Adrenal gland (tissue), 12 donors: ENCODE data around the gene GNAL. TPM values are rescaled to one million over a fixed set of nuclear protein-coding genes. Genes with fewer than 3 reads are reported as not detected.

ENCODE experiments used
- DNase-seq, 7 donors: peaks; one replicate each; pipeline ENCODE4 v3.0.0-alpha.2; 2019 to 2020
- H3K27ac ChIP-seq, 5 donors: fragments of 200-600 bp; sonication (generic) in 4 of 5; 1 replicate in 3 of 5; 2 replicates in 2 of 5; pipeline versions ENCODE4 v1.5.1 to v1.8.0; 2016 to 2020; ENCODE audit warnings: mild to moderate bottlenecking in 1 of 5
- H3K27me3 ChIP-seq: fragments of 200-600 bp; 2 replicates; pipeline ENCODE4 v1.8.0; 2021
- H3K36me3 ChIP-seq, 2 donors: fragments of 200-600 bp; replicated peaks in 1 of 2; 1 replicate in 1 of 2; 2 replicates in 1 of 2; pipeline versions ENCODE4 v1.5.1 to v1.8.0; 2018 to 2022
- H3K4me1 ChIP-seq, 2 donors: fragments of 200-600 bp; replicated peaks in 1 of 2; 1 replicate in 1 of 2; 2 replicates in 1 of 2; pipeline versions ENCODE4 v1.5.1 to v1.8.0; 2018 to 2021
- H3K4me3 ChIP-seq, 4 donors: fragments of 200-600 bp; sonication (generic) in 3 of 4; one replicate each; pipeline ENCODE4 v1.5.1; 2016 to 2018
- H3K9me3 ChIP-seq, 3 donors: fragments of 200-600 bp; sonication (generic) in 1 of 3; replicated peaks in 1 of 3; 1 replicate in 2 of 3; 2 replicates in 1 of 3; pipeline versions ENCODE4 v1.5.1 to v1.8.0; 2016 to 2021
- POLR2A ChIP-seq, 2 donors: fragments of 450-650 bp; IDR thresholded peaks; one replicate each; pipeline ENCODE4 v1.6.1; 2017; ENCODE audit warnings: antibody characterized with exemption in 2 of 2, mild to moderate bottlenecking in 2 of 2, moderate library complexity in 1 of 2
- WGBS, 4 donors: extraction: QIAGEN DNeasy Blood & Tissue Kit in 2 of 4; methylation state at CpG; one replicate each; pipeline versions ENCODE4 v1.1.5 to v1.1.7; 2013 to 2017; 5-methylcytosine and 5-hydroxymethylcytosine counted together
- intact Hi-C, 2 donors: fragments of 100-400 bp; cut with DNase I; formaldehyde crosslinking; loops; one replicate each; pipeline versions ENCODE4 v1.14.1 to v1.15.0; 2022 to 2023
- polyA plus RNA-seq, 3 donors: library from polyadenylated mRNA; stranded (reverse); fragments of 200-250 nt in 2 of 3; fragments of 350-450 nt in 1 of 3; fragmentation: Illumina TruSeq in 1 of 3; extraction: RNeasy Lipid Tissue Mini Kit (QIAGEN cat#74804) in 1 of 3; gene quantifications; one replicate each; pipeline ENCODE4 v1.2.3, GENCODE V29; 2013 to 2014
- total RNA-seq, 9 donors: library from RNA; depleted of rRNA in 4 of 9; stranded (reverse); fragments of >200 nt in 4 of 9; fragments of 120-200 nt in 1 of 9; fragmentation: NEBNext Ultra II Directional in 1 of 9; extraction: Animal tissue kit (Norgen Biotek cat#: 25700) in 1 of 9; gene quantifications; one replicate each; pipeline versions ENCODE4 v1.1.0 to v1.2.4, GENCODE V29; 2013 to 2023
- TF ChIP-seq, protein P1 (sequence below), 6 experiments: fragments of 450-650 bp in 4 of 6; fragments of 200-600 bp in 2 of 6; sonication (generic) in 1 of 6; IDR thresholded peaks; 1 replicate in 5 of 6; 2 replicates in 1 of 6; pipeline versions ENCODE4 v1.5.1 to v1.8.0; 2016 to 2021; ENCODE audit warnings: antibody characterized with exemption in 6 of 6, mild to moderate bottlenecking in 2 of 6, moderate library complexity in 1 of 6
- donor health status: healthy with polysubstance abuse.
- donor health status: Bipolar disorder and iron deficiency.
- donor health status: DM: yes; HTN: yes; CAD: no.
- donor health status: DM: no; HTN: no; CAD: no.
- donor health status: DM: no; HTN: no; CAD: no.
- donor health status: DM: yes; HTN: yes; CAD: no.

GNAL gene
- total and polyA plus RNA-seq, 12 donors = 0.48 to 7.0 (median 2.3) TPM

DNA sequence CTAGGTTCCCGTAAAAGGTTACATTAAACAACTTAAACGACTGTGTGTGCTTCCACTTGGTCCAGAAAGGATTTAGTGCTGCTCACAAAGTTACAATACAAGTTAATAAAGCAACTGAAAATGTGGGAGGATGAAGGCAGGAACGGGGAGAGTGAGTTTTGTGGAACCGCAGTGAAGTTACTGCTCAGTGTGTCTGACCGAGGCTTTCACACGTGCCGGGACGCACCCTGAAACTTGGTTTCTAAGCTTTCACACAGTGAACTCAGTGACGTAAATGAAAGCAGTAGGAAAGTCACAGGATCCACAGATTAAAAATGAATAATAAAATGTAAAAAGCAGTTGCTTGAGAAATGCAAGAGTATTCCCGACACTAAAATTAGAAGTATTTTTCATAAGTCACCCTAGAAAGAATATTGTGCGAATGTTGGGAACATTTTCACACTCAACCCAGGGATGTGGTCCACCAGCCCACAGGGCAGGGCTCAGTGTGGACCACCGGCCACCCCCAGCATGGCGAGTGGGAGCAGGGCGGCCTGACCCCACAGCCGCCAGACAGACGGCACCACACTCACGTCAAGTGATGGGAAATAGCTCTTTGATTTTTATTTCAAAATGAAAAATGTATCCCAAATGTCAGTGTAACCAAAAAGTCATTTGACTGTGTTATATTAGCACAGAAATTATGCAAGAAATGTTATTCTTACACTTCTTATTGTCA, 129.6 kb downstream of the GNAL start:
- H3K4me1 ChIP-seq = no peaks in the 10 kb centered on the region
- TF ChIP-seq, protein P1, sequence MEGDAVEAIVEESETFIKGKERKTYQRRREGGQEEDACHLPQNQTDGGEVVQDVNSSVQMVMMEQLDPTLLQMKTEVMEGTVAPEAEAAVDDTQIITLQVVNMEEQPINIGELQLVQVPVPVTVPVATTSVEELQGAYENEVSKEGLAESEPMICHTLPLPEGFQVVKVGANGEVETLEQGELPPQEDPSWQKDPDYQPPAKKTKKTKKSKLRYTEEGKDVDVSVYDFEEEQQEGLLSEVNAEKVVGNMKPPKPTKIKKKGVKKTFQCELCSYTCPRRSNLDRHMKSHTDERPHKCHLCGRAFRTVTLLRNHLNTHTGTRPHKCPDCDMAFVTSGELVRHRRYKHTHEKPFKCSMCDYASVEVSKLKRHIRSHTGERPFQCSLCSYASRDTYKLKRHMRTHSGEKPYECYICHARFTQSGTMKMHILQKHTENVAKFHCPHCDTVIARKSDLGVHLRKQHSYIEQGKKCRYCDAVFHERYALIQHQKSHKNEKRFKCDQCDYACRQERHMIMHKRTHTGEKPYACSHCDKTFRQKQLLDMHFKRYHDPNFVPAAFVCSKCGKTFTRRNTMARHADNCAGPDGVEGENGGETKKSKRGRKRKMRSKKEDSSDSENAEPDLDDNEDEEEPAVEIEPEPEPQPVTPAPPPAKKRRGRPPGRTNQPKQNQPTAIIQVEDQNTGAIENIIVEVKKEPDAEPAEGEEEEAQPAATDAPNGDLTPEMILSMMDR (IDR thresholded peaks at IDR 0.05) = no peak
- TF ChIP-seq POLR2A (IDR thresholded peaks at IDR 0.05) = no peak
- no peak overlapping the region for H3K27ac ChIP-seq
- 78 to 83% (median 80%) methylated on average over 17 of the region's 17 CpGs for WGBS, 4 donors
- H3K4me3 ChIP-seq = no peak overlapping the region
- intact Hi-C loops = no loop called here
- no peaks in the 10 kb centered on the region for H3K9me3 ChIP-seq
- DNase-seq = no peak
- H3K36me3 ChIP-seq = no peaks in the 10 kb centered on the region
- no peaks in the 10 kb centered on the region for H3K27me3 ChIP-seq

DNA sequence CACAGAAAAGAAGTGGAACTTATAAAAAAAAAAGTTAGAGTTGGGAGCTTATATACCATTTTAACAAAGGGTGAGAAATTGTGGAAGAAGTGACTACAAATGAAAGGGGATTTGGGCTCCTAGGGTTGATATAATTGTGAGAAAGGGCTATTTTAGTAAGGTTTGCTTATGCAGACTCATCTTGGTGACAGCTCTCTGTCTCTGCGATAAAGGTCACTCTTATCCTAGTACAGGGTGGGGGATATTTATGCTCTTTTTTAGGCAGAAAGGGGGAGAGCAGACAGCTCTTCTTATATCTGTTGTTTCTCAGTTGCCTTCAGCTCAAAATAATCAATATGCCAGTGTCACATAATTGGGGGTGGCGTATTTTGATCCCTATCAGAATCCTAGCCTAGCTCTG, 130.9 kb downstream of the GNAL start:
- no peaks in the 10 kb centered on the region for H3K27me3 ChIP-seq
- H3K36me3 ChIP-seq = no peaks in the 10 kb centered on the region
- TF ChIP-seq, protein P1 (IDR thresholded peaks at IDR 0.05) = no peak
- no peak for TF ChIP-seq POLR2A (IDR thresholded peaks at IDR 0.05)
- 84 to 94% (median 89%) methylated on average over 2 of the region's 2 CpGs for WGBS, 4 donors
- no peak for DNase-seq
- H3K4me3 ChIP-seq = no peak overlapping the region
- intact Hi-C loops = no loop called here
- H3K27ac ChIP-seq = no peak overlapping the region
- H3K4me1 ChIP-seq = no peaks in the 10 kb centered on the region
- no peaks in the 10 kb centered on the region for H3K9me3 ChIP-seq

DNA sequence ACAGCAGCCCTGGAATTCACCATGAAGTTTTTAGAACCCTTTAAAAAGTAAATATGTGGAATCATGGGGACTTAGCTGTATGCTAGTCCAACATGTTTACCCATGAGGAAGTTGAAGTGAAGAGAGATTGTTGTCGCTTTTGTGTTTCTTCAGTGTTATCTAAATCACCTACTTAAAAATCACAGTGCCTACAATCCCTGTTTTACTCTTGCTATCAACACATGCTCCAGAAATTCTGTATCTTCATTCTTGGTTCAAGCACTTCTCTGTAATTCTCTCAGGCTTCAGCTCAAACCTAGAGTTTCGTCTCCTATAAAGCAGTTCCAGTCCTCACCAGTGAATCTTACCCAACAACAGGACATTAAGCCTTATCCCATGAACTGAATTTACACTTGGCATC, 131.6 kb downstream of the GNAL start:
- H3K4me3 ChIP-seq = no peak overlapping the region
- no peaks in the 10 kb centered on the region for H3K9me3 ChIP-seq
- WGBS, 4 donors = 40 to 68% (median 56%) methylated on average over 2 of the region's 2 CpGs
- no peak for DNase-seq
- no peaks in the 10 kb centered on the region for H3K36me3 ChIP-seq
- no peak overlapping the region for H3K27ac ChIP-seq
- no peak for TF ChIP-seq POLR2A (IDR thresholded peaks at IDR 0.05)
- TF ChIP-seq, protein P1 (IDR thresholded peaks at IDR 0.05) = no peak
- intact Hi-C loops = no loop called here
- no peaks in the 10 kb centered on the region for H3K4me1 ChIP-seq
- no peaks in the 10 kb centered on the region for H3K27me3 ChIP-seq

DNA sequence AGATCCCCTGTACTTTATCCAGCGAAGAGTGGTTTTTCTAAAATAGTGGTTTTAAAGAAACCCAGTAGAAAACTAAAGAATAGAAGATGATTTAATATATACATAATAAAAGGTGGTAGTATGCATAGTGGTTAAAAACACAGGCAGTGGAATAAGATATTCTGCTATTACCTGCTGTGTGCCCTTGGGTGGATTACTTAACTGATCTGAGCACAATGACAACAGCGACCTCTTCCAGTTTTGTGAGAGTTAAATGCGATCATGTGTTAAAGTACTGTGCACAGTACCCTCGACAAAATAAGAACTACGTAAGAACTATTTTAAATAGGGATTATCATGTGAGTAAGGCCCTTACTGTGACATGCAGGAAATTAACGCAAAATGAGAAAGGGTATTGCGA, 132.1 kb downstream of the GNAL start:
- TF ChIP-seq, protein P1 (IDR thresholded peaks at IDR 0.05) = no peak
- TF ChIP-seq POLR2A (IDR thresholded peaks at IDR 0.05) = no peak
- no peak for DNase-seq
- no peaks in the 10 kb centered on the region for H3K27me3 ChIP-seq
- no peaks in the 10 kb centered on the region for H3K4me1 ChIP-seq
- no peak overlapping the region for H3K4me3 ChIP-seq
- H3K9me3 ChIP-seq = no peaks in the 10 kb centered on the region
- H3K27ac ChIP-seq = no peak overlapping the region
- no peaks in the 10 kb centered on the region for H3K36me3 ChIP-seq
- 82 to 94% (median 88%) methylated on average over 7 of the region's 7 CpGs for WGBS, 4 donors
- intact Hi-C loops = no loop called here
